C4-2B (cell line): ENCODE measurements around the gene ATMIN.

Source experiments
- ZFX ChIP-seq: fragments of 450-650 bp; IDR thresholded peaks from 2 replicates; pipeline ENCODE4 v1.6.1; 2017
- TF ChIP-seq, protein P1 (sequence below): fragments of 450-650 bp; conservative IDR thresholded peaks from 2 replicates; pipeline ENCODE4 v1.5.1; 2017; ENCODE audit warnings: mild to moderate bottlenecking

DNA sequence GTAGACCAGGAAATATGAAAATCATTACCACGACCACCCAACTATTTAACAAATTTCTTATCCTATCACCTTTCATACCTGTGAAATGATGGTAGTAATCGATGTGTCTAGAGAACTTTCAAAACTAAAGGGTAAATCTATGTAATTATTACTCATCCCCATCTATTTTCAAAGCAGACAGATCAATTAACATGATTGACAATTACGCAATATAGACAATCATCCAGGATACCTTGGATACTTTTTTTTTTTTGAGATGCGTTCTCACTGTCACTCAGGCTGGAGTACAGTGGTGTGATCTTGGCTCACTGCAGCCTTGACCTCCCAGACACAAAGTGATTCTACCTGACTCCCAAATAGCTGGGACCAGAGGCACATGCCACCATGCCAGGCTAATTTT is 45.4 kb downstream of the ATMIN start:
- TF ChIP-seq, protein P1, sequence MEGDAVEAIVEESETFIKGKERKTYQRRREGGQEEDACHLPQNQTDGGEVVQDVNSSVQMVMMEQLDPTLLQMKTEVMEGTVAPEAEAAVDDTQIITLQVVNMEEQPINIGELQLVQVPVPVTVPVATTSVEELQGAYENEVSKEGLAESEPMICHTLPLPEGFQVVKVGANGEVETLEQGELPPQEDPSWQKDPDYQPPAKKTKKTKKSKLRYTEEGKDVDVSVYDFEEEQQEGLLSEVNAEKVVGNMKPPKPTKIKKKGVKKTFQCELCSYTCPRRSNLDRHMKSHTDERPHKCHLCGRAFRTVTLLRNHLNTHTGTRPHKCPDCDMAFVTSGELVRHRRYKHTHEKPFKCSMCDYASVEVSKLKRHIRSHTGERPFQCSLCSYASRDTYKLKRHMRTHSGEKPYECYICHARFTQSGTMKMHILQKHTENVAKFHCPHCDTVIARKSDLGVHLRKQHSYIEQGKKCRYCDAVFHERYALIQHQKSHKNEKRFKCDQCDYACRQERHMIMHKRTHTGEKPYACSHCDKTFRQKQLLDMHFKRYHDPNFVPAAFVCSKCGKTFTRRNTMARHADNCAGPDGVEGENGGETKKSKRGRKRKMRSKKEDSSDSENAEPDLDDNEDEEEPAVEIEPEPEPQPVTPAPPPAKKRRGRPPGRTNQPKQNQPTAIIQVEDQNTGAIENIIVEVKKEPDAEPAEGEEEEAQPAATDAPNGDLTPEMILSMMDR, result no peak
- TF ChIP-seq ZFX, result no peak
